HepG2 (cell line): ENCODE measurements around the gene PRR23A. TPM values are rescaled to one million over a fixed set of nuclear protein-coding genes. Genes with fewer than 3 reads are reported as not detected.

Experiments
- ATAC-seq: fragments of 200-7000 bp; cut with Tn5 transposase; 3 replicates; pipeline ENCODE4 v1.9.1; 2020; ENCODE audit warnings: mild to moderate bottlenecking, moderate library complexity
- BruUV-seq: library from RNA; stranded (reverse); fragments of 400-500 nt; replicated peaks from 2 replicates; lab custom pipeline; 2021; lab: Mats Ljungman, UMichigan
- CTCF ChIA-PET: fragments of 300-600 bp; formaldehyde crosslinking; extraction: SDS; loops from one replicate; lab custom pipeline; 2021; ENCODE audit warnings: low total read pairs, inconsistent platforms, low intra/inter-chr PET ratio; lab: Yijun Ruan, JAX
- POLR2A ChIA-PET: fragments of 350-600 bp; sonication (Branson Sonifier 250); formaldehyde crosslinking; loops from one replicate; lab custom pipeline; 2020; ENCODE audit warnings: antibody characterized with exemption, inconsistent platforms; lab: Yijun Ruan, JAX
- DNase-seq: peaks from one replicate; pipeline ENCODE4 v3.0.0-alpha.2; 2015; ENCODE audit warnings: low spot score
- FAIRE-seq: peaks from 3 replicates; lab custom pipeline; 2011; peaks lifted over from hg19 to GRCh38; lab: Jason Lieb, UNC
- H2AFZ ChIP-seq: one replicate; pipeline ENCODE4 v1.6.1; 2011; ENCODE audit warnings: low read length, inconsistent platforms
- H3K27ac ChIP-seq: fragments of 300-600 bp; 3 replicates; pipeline ENCODE4 v1.8.0; 2011; ENCODE audit warnings: mixed run types, mild to moderate bottlenecking, mixed read lengths, low read length, inconsistent platforms; ENCODE audit not compliant: insufficient read depth; ENCODE audit errors: extremely low read length
- H3K27me3 ChIP-seq, 2 experiments: fragments of 200-600 bp in 1 of 2; 2 replicates in 1 of 2; 3 replicates in 1 of 2; pipeline versions ENCODE4 v1.6.0 to v1.8.0; 2011; ENCODE audit warnings: low read length in 2 of 2, mild to moderate bottlenecking in 2 of 2, moderate library complexity in 2 of 2, inconsistent platforms in 1 of 2; ENCODE audit not compliant: insufficient read depth in 2 of 2, control insufficient read depth in 1 of 2
- H3K36me3 ChIP-seq, 2 experiments: fragments of 200-600 bp in 1 of 2; replicated peaks in 1 of 2; 2 replicates in 1 of 2; 3 replicates in 1 of 2; pipeline versions ENCODE4 v1.5.1 to v1.8.0; 2011; ENCODE audit warnings: low read length in 2 of 2, inconsistent platforms in 1 of 2; ENCODE audit not compliant: insufficient read depth in 2 of 2, control insufficient read depth in 1 of 2
- H3K4me1 ChIP-seq: 2 replicates; pipeline ENCODE4 v1.5.1; 2012; ENCODE audit warnings: low read length, inconsistent platforms; ENCODE audit not compliant: insufficient read depth
- H3K4me2 ChIP-seq: 2 replicates; pipeline ENCODE4 v1.6.0; 2011; ENCODE audit warnings: low read depth, low read length, inconsistent platforms
- H3K4me3 ChIP-seq, 3 experiments: fragments of 200-600 bp in 1 of 3; sonication (generic), shearing (Covaris generic) in 1 of 3; replicated peaks in 1 of 3; 2 replicates each; pipeline ENCODE4 v1.5.1; 2011 to 2016; ENCODE audit warnings: low read length in 3 of 3, inconsistent platforms in 2 of 3, low read depth in 2 of 3, mild to moderate bottlenecking in 2 of 3, control low read depth in 1 of 3, mixed read lengths in 1 of 3; ENCODE audit not compliant: insufficient read depth in 1 of 3
- H3K79me2 ChIP-seq: one replicate; pipeline ENCODE4 v1.6.1; 2011; ENCODE audit warnings: low read length, inconsistent platforms; ENCODE audit not compliant: insufficient read depth
- H3K9ac ChIP-seq: 2 replicates; pipeline ENCODE4 v1.6.0; 2011; ENCODE audit warnings: mild to moderate bottlenecking, low read depth, low read length, inconsistent platforms; ENCODE audit not compliant: insufficient read depth
- H3K9me3 ChIP-seq: 2 replicates; pipeline ENCODE4 v1.5.1; 2012; ENCODE audit warnings: mild to moderate bottlenecking, low read length
- H4K20me1 ChIP-seq: 2 replicates; pipeline ENCODE4 v1.6.0; 2011; ENCODE audit warnings: inconsistent platforms, mild to moderate bottlenecking, low read length, moderate library complexity; ENCODE audit not compliant: insufficient read depth
- GABPB1 ChIP-seq: IDR thresholded peaks from 2 replicates; pipeline ENCODE4 v1.6.1; 2016; ENCODE audit warnings: mild to moderate bottlenecking, missing genetic modification reagents, moderate library complexity, missing compliant biosample characterization
- MIER2 ChIP-seq: IDR thresholded peaks from 2 replicates; pipeline ENCODE4 v1.6.1; 2016; ENCODE audit warnings: missing biosample characterization, missing genetic modification reagents
- TAF15 ChIP-seq: fragments of 200-400 bp; formaldehyde crosslinking; IDR thresholded peaks from one replicate; pipeline ENCODE4 v1.6.1; 2018; ENCODE audit warnings: mild to moderate bottlenecking, low read depth, low read length; ENCODE audit not compliant: poor library complexity, severe bottlenecking
- ZNF207 ChIP-seq: fragments of 450-650 bp; IDR thresholded peaks from 2 replicates; pipeline ENCODE4 v1.6.1; 2016; ENCODE audit warnings: antibody characterized with exemption, borderline replicate concordance
- ZNF441 ChIP-seq: sonication (generic); formaldehyde crosslinking; IDR thresholded peaks from 2 replicates; pipeline ENCODE4 v1.7.0; 2021; ENCODE audit warnings: missing genetic modification reagents, borderline replicate concordance
- ZNF614 ChIP-seq: IDR thresholded peaks from 2 replicates; pipeline ENCODE4 v1.6.1; 2018; ENCODE audit warnings: missing biosample characterization, missing genetic modification reagents, inconsistent platforms, borderline replicate concordance
- ZNF687 ChIP-seq: sonication (generic); formaldehyde crosslinking; IDR thresholded peaks from 2 replicates; pipeline ENCODE4 v1.5.1; 2020; ENCODE audit warnings: mild to moderate bottlenecking, missing genetic modification reagents, moderate library complexity
- WGBS: methylation state at CpG from one replicate; pipeline ENCODE4 v1.1.6; 2017; ENCODE audit warnings: low lambda C conversion rate; 5-methylcytosine and 5-hydroxymethylcytosine counted together
- in situ Hi-C: cut with HindIII; loops from 2 replicates; pipeline ENCODE4 v1.10.0; 2017; ENCODE audit warnings: low pct_unique_long_range_greater_than_20kb; ENCODE audit not compliant: extremely low pct_ligation_motif_present
- intact Hi-C: fragments of 100-400 bp; cut with micrococcal nuclease; formaldehyde crosslinking; loops from one replicate; pipeline ENCODE4 v1.10.0; 2022; ENCODE audit not compliant: unreplicated experiment
- polyA plus RNA-seq, 8 experiments: library from polyadenylated mRNA; depleted of rRNA in 3 of 8; stranded (reverse) in 7 of 8; unstranded in 1 of 8; fragments of >200 nt; fragmentation: Illumina TruSeq in 4 of 8; extraction: Trizol in 4 of 8; gene quantifications; 2 replicates each; pipeline versions ENCODE4 v1.2.1 to v1.2.3, GENCODE V29; 2011 to 2016; ENCODE audit warnings: low read depth in 4 of 8, missing spikeins in 1 of 8, mixed read lengths in 1 of 8; ENCODE audit not compliant: insufficient read depth in 1 of 8
- total RNA-seq, 5 experiments: library from RNA; depleted of rRNA; stranded (reverse); fragments of >200 nt; fragmentation: Illumina TruSeq; extraction: Trizol; gene quantifications; 2 replicates each; pipeline ENCODE4 v1.2.3, GENCODE V29; 2016; ENCODE audit warnings: low read depth in 1 of 5

PRR23A gene
- total and polyA plus RNA-seq, 2 of the 13 experiments (the other 11 are each of a cell fraction or from before 2014, with no cell fraction given): not detected

- intact Hi-C loops (no loop called here), in situ Hi-C loops (no loop called here)
- H2AFZ ChIP-seq: no peak overlapping the region
- no peak for DNase-seq
- ChIA-PET CTCF (no interaction called here), POLR2A (no interaction called here)
- peak overlapping the region in 1 of 3 experiments; percentile 23; a peak in 1 of 6 replicates for H3K4me3 ChIP-seq
- no peaks in the 10 kb centered on the region for H3K79me2 ChIP-seq
- H3K27ac ChIP-seq: no peak overlapping the region
- H3K9ac ChIP-seq: no peak overlapping the region
- no peak for TF ChIP-seq ZNF441 (CRISPR knock-in tag)
- no peak for TF ChIP-seq TAF15
- no peak for TF ChIP-seq ZNF614 (CRISPR knock-in tag)
- peak; percentile 55; the same call in 1 of the 2 replicates for TF ChIP-seq GABPB1
- peak; percentile 31; the same call in 1 of the 2 replicates for TF ChIP-seq ZNF687 (CRISPR knock-in tag)
- TF ChIP-seq MIER2 (CRISPR knock-in tag): no peak
- no peak for TF ChIP-seq ZNF207
- 10% methylated on average over 3 of the region's 36 CpGs for WGBS
- peak overlapping the region; percentile 47 for H3K4me2 ChIP-seq
- no peaks in the 10 kb centered on the region for H3K9me3 ChIP-seq
- BruUV-seq: no TSS peak
- no peak; the same call in 2 of the 3 replicates for ATAC-seq
- no peaks in the 10 kb centered on the region for H4K20me1 ChIP-seq
- H3K27me3 ChIP-seq: peaks cover 3 to 41% of the 10 kb centered on the region in 2 experiments; a peak in 4 of 5 replicates
- H3K4me1 ChIP-seq: 0 out of 2 replicates have a peak, but pooled peaks cover 12% of the 10 kb centered on the region
- no peaks in the 10 kb centered on the region for H3K36me3 ChIP-seq
- FAIRE-seq: no peak
Measured at GRCh38 chr3:138960417-138960852, 45.6 kb downstream of the PRR23A start.

Other genes starting within 250 kb of the PRR23A start
- gene PIK3CB, start 171.3 kb downstream of the PRR23A start, total RNA-seq (2016; rRNA removed; fragmentation: Illumina TruSeq; extraction: Trizol): 6.6 and 18.6 TPM in 2 replicates
- 18.7 and 23.8 TPM in 2 replicates for gene PIK3CB, start 171.3 kb downstream of the PRR23A start, polyA plus RNA-seq (2011; rRNA removed)
- not detected in 2 replicates for gene FOXL2, start 59.1 kb downstream of the PRR23A start, total RNA-seq (2016; rRNA removed; fragmentation: Illumina TruSeq; extraction: Trizol)
- not detected in 2 replicates for gene FOXL2, start 59.1 kb downstream of the PRR23A start, polyA plus RNA-seq (2011; rRNA removed)
- gene FOXL2NB, start 59.1 kb downstream of the PRR23A start, total RNA-seq (2016; rRNA removed; fragmentation: Illumina TruSeq; extraction: Trizol): not detected in 2 replicates
- gene FOXL2NB, start 59.1 kb downstream of the PRR23A start, polyA plus RNA-seq (2011; rRNA removed): 0.03 TPM in 1 of 2 replicates, not detected in the other
- gene PRR23B, start 14.7 kb upstream of the PRR23A start, total RNA-seq (2016; rRNA removed; fragmentation: Illumina TruSeq; extraction: Trizol): not detected in 2 replicates
- gene PRR23B, start 14.7 kb upstream of the PRR23A start, polyA plus RNA-seq (2011; rRNA removed): not detected in 2 replicates
- not detected in 2 replicates for gene PRR23C, start 38.6 kb upstream of the PRR23A start, total RNA-seq (2016; rRNA removed; fragmentation: Illumina TruSeq; extraction: Trizol)
- not detected in 2 replicates for gene PRR23C, start 38.6 kb upstream of the PRR23A start, polyA plus RNA-seq (2011; rRNA removed)